Activated CD8-positive, alpha-beta T cell treated with anti-CD3 and anti-CD28 coated beads for 36 hours (primary cell): Measurements from ENCODE around the gene PHETA1. TPM values are rescaled to one million over a fixed set of nuclear protein-coding genes. Genes with fewer than 3 reads are reported as not detected.
A peak's percentile ranks its signal among the peaks of the same experiment; 100 is the strongest.
"Not testable (repeated sequence)": the region's sequence is repeated elsewhere in the genome, so short reads cannot be mapped to it uniquely, and the experiment has no call there.

ENCODE experiments used
- ATAC-seq: fragments of 200-7000 bp; cut with Tn5 transposase; one replicate; pipeline ENCODE4 v1.10.0; 2021; ENCODE audit warnings: mild to moderate bottlenecking, moderate library complexity
- CTCF ChIA-PET: fragments of 350-600 bp; sonication (Branson Sonifier 250); formaldehyde crosslinking; loops from one replicate; lab custom pipeline; 2021; ENCODE audit warnings: antibody characterized with exemption; lab: Charles Lee
- POLR2A ChIA-PET: fragments of 350-600 bp; sonication (Branson Sonifier 250); formaldehyde crosslinking; loops from one replicate; lab custom pipeline; 2021; ENCODE audit warnings: antibody characterized with exemption; lab: Charles Lee
- DNase-seq: peaks from one replicate; pipeline ENCODE4 v3.0.0-alpha.2; 2020
- H3K27ac Mint-ChIP-seq: one replicate; pipeline ENCODE4 v1.8.0; 2021; ENCODE audit warnings: mild to moderate bottlenecking, mixed read lengths
- H3K27me3 Mint-ChIP-seq: one replicate; pipeline ENCODE4 v1.8.0; 2021; ENCODE audit warnings: mixed read lengths
- H3K36me3 Mint-ChIP-seq: one replicate; pipeline ENCODE4 v1.8.0; 2021; ENCODE audit warnings: low read depth, mixed read lengths
- H3K4me1 Mint-ChIP-seq: one replicate; pipeline ENCODE4 v1.8.0; 2021; ENCODE audit warnings: low read depth, mixed read lengths
- H3K4me3 Mint-ChIP-seq: one replicate; pipeline ENCODE4 v1.8.0; 2021; ENCODE audit warnings: mild to moderate bottlenecking, moderate library complexity, mixed read lengths
- H3K9me3 Mint-ChIP-seq: one replicate; pipeline ENCODE4 v1.8.0; 2021; ENCODE audit warnings: mixed read lengths
- intact Hi-C: fragments of 100-400 bp; cut with micrococcal nuclease; formaldehyde crosslinking; loops from one replicate; pipeline ENCODE4 v1.10.0; 2022
- total RNA-seq, 2 experiments: library from RNA; stranded (reverse); gene quantifications; one replicate each; pipeline ENCODE4 v1.2.3, GENCODE V29; 2021
- TF ChIP-seq, protein P1 (sequence below): fragments of 200-600 bp; IDR thresholded peaks from one replicate; pipeline ENCODE4 v1.8.0; 2022; ENCODE audit warnings: antibody characterized with exemption, mild to moderate bottlenecking

PHETA1 gene
- total RNA-seq, 2 experiments from 2014 or later = 1.2 to 1.7 TPM

DNA sequence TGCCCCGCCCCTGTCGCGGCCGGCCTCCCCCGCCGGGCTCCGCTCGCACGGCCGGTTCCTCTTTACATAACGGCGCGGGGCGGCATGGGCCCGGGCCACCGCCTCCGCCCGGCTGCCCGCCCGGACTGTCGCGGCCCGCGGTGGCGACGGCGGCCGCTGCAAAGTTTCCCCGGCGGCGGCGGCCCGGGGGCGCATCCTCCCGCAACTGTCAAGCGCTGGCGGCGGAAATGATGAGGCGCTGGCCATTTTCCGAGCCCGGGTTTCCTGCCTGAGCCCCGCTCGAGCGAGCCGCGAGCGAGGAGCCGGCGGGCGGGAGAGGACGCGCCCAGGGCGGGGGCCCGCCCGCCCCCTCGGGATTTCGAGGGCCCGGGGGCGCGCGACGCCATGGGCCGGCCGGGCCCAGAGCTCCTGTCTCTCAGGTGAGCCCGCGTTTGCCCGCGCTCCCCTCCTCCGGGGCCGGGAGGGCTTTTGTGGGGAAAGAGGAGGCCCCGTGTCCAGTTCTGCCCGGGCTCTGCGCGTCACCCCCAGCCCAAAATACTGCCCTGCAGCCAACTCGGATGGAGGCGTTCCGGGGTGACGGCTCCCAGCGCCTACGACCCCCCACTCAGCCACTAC, 37.1 kb upstream of the PHETA1 start, which contains the start of gene SH2B3:
TSS of gene SH2B3 (plus strand) at position 65 of the 615 bp plus-strand sequence. CDS start 12,223 bp downstream, outside the sequence.
- Mint-ChIP-seq H3K27me3 (no peaks in the 10 kb centered on the region), H3K9me3 (no peaks in the 10 kb centered on the region), H3K36me3 (peaks cover 26% of the 10 kb centered on the region), H3K4me3 (peak within 1 kb of the TSS; percentile 97), H3K27ac (peak within 1 kb of the TSS; percentile 96), H3K4me1 (peaks cover 54% of the 10 kb centered on the region)
- POLR2A ChIA-PET = interaction anchor here (2.5 to 13.4 kb wide), 4 partner anchors 19 to 43 kb away, joined by 8 to 225 read pairs (median 60); no protein-coding TSS in a partner anchor
- ATAC-seq (peak; percentile 18), DNase-seq (peak; percentile 89)
- intact Hi-C loops = loop anchor here (2.0 kb wide), 1 partner anchor 25 kb away; no protein-coding TSS in a partner anchor
- TF ChIP-seq, protein P1, sequence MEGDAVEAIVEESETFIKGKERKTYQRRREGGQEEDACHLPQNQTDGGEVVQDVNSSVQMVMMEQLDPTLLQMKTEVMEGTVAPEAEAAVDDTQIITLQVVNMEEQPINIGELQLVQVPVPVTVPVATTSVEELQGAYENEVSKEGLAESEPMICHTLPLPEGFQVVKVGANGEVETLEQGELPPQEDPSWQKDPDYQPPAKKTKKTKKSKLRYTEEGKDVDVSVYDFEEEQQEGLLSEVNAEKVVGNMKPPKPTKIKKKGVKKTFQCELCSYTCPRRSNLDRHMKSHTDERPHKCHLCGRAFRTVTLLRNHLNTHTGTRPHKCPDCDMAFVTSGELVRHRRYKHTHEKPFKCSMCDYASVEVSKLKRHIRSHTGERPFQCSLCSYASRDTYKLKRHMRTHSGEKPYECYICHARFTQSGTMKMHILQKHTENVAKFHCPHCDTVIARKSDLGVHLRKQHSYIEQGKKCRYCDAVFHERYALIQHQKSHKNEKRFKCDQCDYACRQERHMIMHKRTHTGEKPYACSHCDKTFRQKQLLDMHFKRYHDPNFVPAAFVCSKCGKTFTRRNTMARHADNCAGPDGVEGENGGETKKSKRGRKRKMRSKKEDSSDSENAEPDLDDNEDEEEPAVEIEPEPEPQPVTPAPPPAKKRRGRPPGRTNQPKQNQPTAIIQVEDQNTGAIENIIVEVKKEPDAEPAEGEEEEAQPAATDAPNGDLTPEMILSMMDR = no peak
- CTCF ChIA-PET = interaction anchor here (10.5 to 25.6 kb wide), 2 partner anchors 10 to 32 kb away, joined by 91 to 1222 read pairs; no protein-coding TSS in a partner anchor

DNA sequence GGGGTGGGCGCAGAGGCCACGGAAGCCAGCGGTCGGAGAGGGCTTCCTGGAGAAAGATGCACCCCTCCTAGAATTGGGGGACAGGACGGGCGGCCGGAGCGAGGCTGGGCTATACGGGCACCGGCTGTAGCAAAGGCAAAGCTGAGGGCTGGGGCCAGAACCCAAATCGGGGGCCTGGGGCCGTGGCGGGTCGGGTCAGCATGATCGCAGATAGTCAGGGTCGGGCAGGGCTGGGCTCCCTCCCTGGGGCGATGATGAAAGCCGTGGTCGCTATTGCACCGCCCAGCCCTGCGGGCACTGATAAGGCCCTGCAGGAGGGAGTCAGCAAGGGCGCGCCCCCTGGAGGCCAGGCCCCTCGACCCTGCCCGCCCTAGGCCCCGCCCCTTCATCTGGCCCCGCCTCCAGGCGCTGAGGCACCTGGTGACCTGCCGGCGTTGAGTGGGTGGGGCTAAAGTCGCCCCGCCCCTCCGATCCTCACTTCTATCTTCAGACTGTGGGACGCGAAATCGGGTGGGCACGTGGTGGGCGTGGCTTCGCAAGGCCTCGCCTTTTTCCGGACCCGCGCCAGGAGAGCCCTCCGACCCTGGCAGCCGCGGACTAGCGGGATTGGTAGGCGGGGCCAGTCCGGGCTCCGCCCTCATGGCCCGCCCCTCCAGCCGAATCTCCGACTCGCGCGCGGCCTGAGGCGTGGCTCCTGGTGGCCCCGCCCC, 36.4 kb upstream of the PHETA1 start:
- ChIA-PET POLR2A (interaction anchor here (1.4 to 13.4 kb wide), 5 partner anchors 20 to 44 kb away, joined by 5 to 225 read pairs (median 33); no protein-coding TSS in a partner anchor), CTCF (interaction anchor here (10.5 to 25.6 kb wide), 2 partner anchors 9 to 32 kb away, joined by 91 to 1222 read pairs; no protein-coding TSS in a partner anchor)
- Mint-ChIP-seq H3K4me3 (peak overlapping the region; percentile 73), H3K27ac (peak overlapping the region; percentile 96), H3K4me1 (peaks cover 50% of the 10 kb centered on the region), H3K27me3 (no peaks in the 10 kb centered on the region), H3K9me3 (no peaks in the 10 kb centered on the region), H3K36me3 (peaks cover 26% of the 10 kb centered on the region)
- peak; percentile 100 for DNase-seq
- ATAC-seq = peak; percentile 81
- intact Hi-C loops = loop anchor here (2.0 kb wide), 1 partner anchor 25 kb away; no protein-coding TSS in a partner anchor
- TF ChIP-seq, protein P1 = peak; percentile 58

DNA sequence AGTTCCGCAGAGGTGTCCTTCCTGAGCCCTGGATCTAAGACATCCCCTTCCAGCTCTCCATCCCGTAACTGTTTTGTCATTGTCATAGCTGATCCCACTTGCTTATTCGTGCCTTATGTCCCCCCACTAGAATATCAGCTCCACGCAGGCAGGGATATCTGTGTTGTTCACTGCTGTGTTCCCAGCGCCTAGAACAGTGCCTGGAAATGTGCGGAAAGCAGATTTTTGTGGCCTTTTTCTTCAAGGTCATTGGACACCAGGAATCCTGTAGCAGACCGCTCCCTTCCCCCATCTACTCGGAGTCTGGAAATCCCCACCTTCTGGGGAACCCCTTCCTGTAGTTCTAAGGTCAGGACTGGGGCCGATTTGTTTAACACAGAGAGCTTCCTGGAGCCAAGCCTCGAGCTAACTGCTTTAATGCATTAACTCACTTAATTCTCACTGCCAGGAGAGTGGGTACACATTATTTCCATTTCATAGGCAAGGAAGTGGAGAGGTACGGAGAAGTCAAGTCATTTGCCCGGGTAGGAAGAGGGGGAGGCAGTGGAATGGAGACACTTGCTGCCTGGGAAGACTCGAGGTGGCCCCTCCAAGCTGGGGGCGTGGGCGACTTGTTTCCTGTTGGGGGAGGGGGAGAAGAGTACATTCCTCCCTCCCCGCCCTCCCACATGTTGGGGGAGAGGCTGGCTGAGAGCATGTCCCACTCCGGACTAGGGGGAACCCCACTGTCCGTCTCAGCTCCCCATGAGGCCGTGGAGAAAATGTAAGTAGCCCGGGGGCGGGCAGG, 35.7 kb upstream of the PHETA1 start:
- TF ChIP-seq, protein P1 = no peak
- DNase-seq = peak; percentile 92
- ChIA-PET CTCF (interaction anchor here (0.7 to 25.6 kb wide), 3 partner anchors 8 to 33 kb away, joined by 3 to 1222 read pairs (median 91); no protein-coding TSS in a partner anchor), POLR2A (interaction anchor here (0.6 to 13.4 kb wide), 10 partner anchors 8 to 281 kb away, joined by 3 to 225 read pairs (median 6); partner anchors contain the start of genes ACAD10, BRAP and PHETA1)
- intact Hi-C loops = loop anchor here (2.0 to 5.0 kb wide), 2 partner anchors 26 to 38 kb away; no protein-coding TSS in a partner anchor
- Mint-ChIP-seq H3K9me3 (peaks cover 5% of the 10 kb centered on the region), H3K27ac (peak overlapping the region; percentile 96), H3K36me3 (peaks cover 28% of the 10 kb centered on the region), H3K27me3 (no peaks in the 10 kb centered on the region), H3K4me1 (peaks cover 52% of the 10 kb centered on the region), H3K4me3 (peak overlapping the region; percentile 73)
- peak; percentile 27 for ATAC-seq

DNA sequence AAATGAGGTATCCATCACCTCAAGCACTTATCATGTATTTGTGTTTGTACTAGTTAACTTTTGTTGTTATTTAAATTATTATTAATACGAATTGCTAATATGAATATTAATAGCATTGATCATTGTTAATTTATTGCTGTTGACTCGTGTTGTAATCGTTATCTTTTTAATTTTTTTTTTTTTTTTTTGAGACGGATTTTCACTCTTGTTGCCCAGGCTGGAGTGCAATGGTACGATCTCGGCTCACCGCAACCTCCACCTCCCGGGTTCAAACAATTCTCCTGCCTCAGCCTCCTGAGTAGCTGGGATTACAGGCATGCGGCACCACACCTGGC, 33.6 kb upstream of the PHETA1 start:
- H3K4me1 Mint-ChIP-seq = peaks cover 49% of the 10 kb centered on the region
- not testable (repeated sequence) for H3K4me3 Mint-ChIP-seq, DNase-seq, H3K9me3 Mint-ChIP-seq, ATAC-seq, H3K27me3 Mint-ChIP-seq
- peaks cover 15% of the 10 kb centered on the region for H3K36me3 Mint-ChIP-seq
- POLR2A ChIA-PET = interaction anchor here (2.9 to 13.4 kb wide), 3 partner anchors 23 to 43 kb away, joined by 33 to 225 read pairs (median 89); no protein-coding TSS in a partner anchor
- peak overlapping the region; percentile 96 for H3K27ac Mint-ChIP-seq
- intact Hi-C loops = loop anchor here (5.0 kb wide), 1 partner anchor 40 kb away; no protein-coding TSS in a partner anchor
- CTCF ChIA-PET = interaction anchor here (25.6 kb wide), 1 partner anchor 35 kb away, joined by 1222 read pairs; no protein-coding TSS in a partner anchor
